GM23338 (cell line): ENCODE data around the gene OMP. TPM values are rescaled to one million over a fixed set of nuclear protein-coding genes. Genes with fewer than 3 reads are reported as not detected.
A peak's percentile ranks its signal among the peaks of the same experiment; 100 is the strongest.

Experiments used
- ATAC-seq: fragments of 200-7000 bp; cut with Tn5 transposase; 3 replicates; pipeline ENCODE4 v1.9.1; 2020
- DNase-seq: peaks from one replicate; pipeline ENCODE4 v3.0.0-alpha.2; 2015; ENCODE audit warnings: low spot score
- H2AFZ ChIP-seq: fragments of 200-600 bp; sonication (generic); 2 replicates; pipeline ENCODE4 v1.8.0; 2016; ENCODE audit warnings: antibody characterized with exemption, mild to moderate bottlenecking, moderate library complexity
- H3F3A ChIP-seq: fragments of 200-600 bp; sonication (generic); replicated peaks from 2 replicates; pipeline ENCODE4 v1.8.0; 2017; ENCODE audit warnings: antibody characterized with exemption, mixed run types, low read depth
- H3K27ac ChIP-seq: fragments of 200-600 bp; sonication (generic); 2 replicates; pipeline ENCODE4 v1.6.1; 2016; ENCODE audit warnings: low read depth
- H3K27me3 ChIP-seq: fragments of 200-600 bp; sonication (generic); 2 replicates; pipeline ENCODE4 v1.8.0; 2016; ENCODE audit warnings: mild to moderate bottlenecking, mixed run types, moderate library complexity; ENCODE audit not compliant: insufficient read depth
- H3K36me3 ChIP-seq: fragments of 200-600 bp; sonication (generic); 2 replicates; pipeline ENCODE4 v1.8.0; 2016; ENCODE audit warnings: mild to moderate bottlenecking; ENCODE audit not compliant: insufficient read depth
- H3K4me1 ChIP-seq: fragments of 200-600 bp; sonication (generic); 2 replicates; pipeline ENCODE4 v1.8.0; 2016; ENCODE audit warnings: mild to moderate bottlenecking, moderate library complexity; ENCODE audit not compliant: insufficient read depth
- H3K4me2 ChIP-seq: fragments of 200-600 bp; sonication (generic); 2 replicates; pipeline ENCODE4 v1.7.1; 2017; ENCODE audit warnings: mixed run types
- H3K4me3 ChIP-seq: fragments of 200-600 bp; sonication (generic); 2 replicates; pipeline ENCODE4 v1.6.1; 2016; ENCODE audit warnings: mixed run types
- H3K79me2 ChIP-seq: fragments of 200-600 bp; sonication (generic); replicated peaks from 2 replicates; pipeline ENCODE4 v1.8.0; 2017; ENCODE audit warnings: mild to moderate bottlenecking; ENCODE audit not compliant: insufficient read depth
- H3K9me2 ChIP-seq: fragments of 200-600 bp; sonication (generic); 2 replicates; pipeline ENCODE4 v1.8.0; 2017; ENCODE audit not compliant: insufficient read depth
- H4K20me1 ChIP-seq: fragments of 200-600 bp; sonication (generic); replicated peaks from 2 replicates; pipeline ENCODE4 v1.8.0; 2017; ENCODE audit warnings: mild to moderate bottlenecking; ENCODE audit not compliant: insufficient read depth
- H3K27ac Mint-ChIP-seq: 2 replicates; pipeline ENCODE4 v1.8.0; 2020; ENCODE audit warnings: inconsistent platforms, mild to moderate bottlenecking, moderate library complexity, mixed read lengths
- H3K27me3 Mint-ChIP-seq: 3 replicates; pipeline ENCODE4 v1.8.0; 2022; ENCODE audit warnings: low read depth, mild to moderate bottlenecking, moderate library complexity, mixed read lengths, inconsistent platforms; ENCODE audit not compliant: insufficient read depth, poor library complexity
- H3K36me3 Mint-ChIP-seq: 3 replicates; pipeline ENCODE4 v1.8.0; 2021; ENCODE audit warnings: low read depth, mild to moderate bottlenecking, inconsistent platforms, moderate library complexity, mixed read lengths
- H3K4me1 Mint-ChIP-seq: 3 replicates; pipeline ENCODE4 v1.8.0; 2020; ENCODE audit warnings: mild to moderate bottlenecking, inconsistent platforms, mixed read lengths
- H3K4me3 Mint-ChIP-seq: 3 replicates; pipeline ENCODE4 v1.8.0; 2021; ENCODE audit warnings: moderate library complexity, mild to moderate bottlenecking, inconsistent platforms, mixed read lengths
- H3K9me3 Mint-ChIP-seq: 3 replicates; pipeline ENCODE4 v1.8.0; 2020; ENCODE audit warnings: moderate library complexity, mild to moderate bottlenecking, inconsistent platforms, mixed read lengths
- CREB1 ChIP-seq: fragments of 250-450 bp; sonication (Bioruptor Pico); IDR thresholded peaks from 2 replicates; pipeline ENCODE4 v1.5.0; 2020; ENCODE audit warnings: low read depth, mild to moderate bottlenecking, moderate library complexity
- EZH2 ChIP-seq: fragments of 200-600 bp; sonication (generic); IDR thresholded peaks from one replicate; pipeline ENCODE4 v1.8.0; 2017; ENCODE audit warnings: antibody characterized with exemption, mild to moderate bottlenecking, low read depth; ENCODE audit not compliant: unreplicated experiment
- EZH2phosphoT487 ChIP-seq: fragments of 200-600 bp; sonication (generic); IDR thresholded peaks from one replicate; pipeline ENCODE4 v1.8.1; 2018; ENCODE audit warnings: antibody characterized with exemption; ENCODE audit not compliant: unreplicated experiment
- JUNB ChIP-seq: IDR thresholded peaks from one replicate; pipeline ENCODE4 v1.6.1; 2016; ENCODE audit warnings: antibody characterized with exemption; ENCODE audit not compliant: unreplicated experiment
- NANOG ChIP-seq: IDR thresholded peaks from 2 replicates; pipeline ENCODE4 v1.6.1; 2016; ENCODE audit warnings: antibody characterized with exemption, borderline replicate concordance
- POLR2AphosphoS5 ChIP-seq: IDR thresholded peaks from 2 replicates; pipeline ENCODE4 v1.6.1; 2016; ENCODE audit warnings: antibody characterized with exemption, low read depth
- STAT1 ChIP-seq: IDR thresholded peaks from one replicate; pipeline ENCODE4 v1.6.1; 2016; ENCODE audit warnings: antibody characterized with exemption; ENCODE audit not compliant: unreplicated experiment
- ZNF114 ChIP-seq: fragments of 250-450 bp; sonication (Bioruptor Pico); IDR thresholded peaks from 2 replicates; pipeline ENCODE4 v1.5.0; 2020; ENCODE audit warnings: mild to moderate bottlenecking, moderate library complexity
- ZNF331 ChIP-seq: fragments of 250-450 bp; sonication (Bioruptor Pico); IDR thresholded peaks from 2 replicates; pipeline ENCODE4 v1.5.0; 2020; ENCODE audit warnings: low read depth, mild to moderate bottlenecking, moderate library complexity
- polyA plus RNA-seq: library from polyadenylated mRNA; unstranded; fragments of >200 nt; fragmentation: Nextera tagmentation; extraction: Ambion mirVana; gene quantifications from 2 replicates; pipeline ENCODE4 v1.2.1, GENCODE V29; 2016
- total RNA-seq: library from RNA; depleted of rRNA; stranded (reverse); fragments of >200 nt; shearing (Covaris generic); gene quantifications from 2 replicates; pipeline ENCODE4 v1.2.3, GENCODE V29; 2014
- TF ChIP-seq, protein P1 (sequence below): fragments of 250-450 bp; sonication (Bioruptor Pico); IDR thresholded peaks from 2 replicates; pipeline ENCODE4 v1.5.0; 2020; ENCODE audit warnings: mild to moderate bottlenecking, moderate library complexity
- TF ChIP-seq, protein P2 (sequence below), 2 experiments: fragments of 200-600 bp in 1 of 2; sonication (generic) in 1 of 2; conservative IDR thresholded peaks; 2 replicates each; pipeline versions ENCODE4 v1.5.1 to v1.6.1; 2016 to 2017; ENCODE audit warnings: antibody characterized with exemption in 2 of 2, low read depth in 2 of 2, mild to moderate bottlenecking in 2 of 2, moderate library complexity in 1 of 2
- TF ChIP-seq, protein P3 (sequence below): IDR thresholded peaks from one replicate; pipeline ENCODE4 v1.6.1; 2018; ENCODE audit warnings: antibody characterized with exemption; ENCODE audit not compliant: unreplicated experiment
- TF ChIP-seq, protein P4 (sequence below): IDR thresholded peaks from 2 replicates; pipeline ENCODE4 v1.6.1; 2016; ENCODE audit warnings: antibody characterized with exemption

The OMP gene
- total and polyA plus RNA-seq, 2 experiments from 2014 or later, result 1.0 TPM; not detected in 1

DNA sequence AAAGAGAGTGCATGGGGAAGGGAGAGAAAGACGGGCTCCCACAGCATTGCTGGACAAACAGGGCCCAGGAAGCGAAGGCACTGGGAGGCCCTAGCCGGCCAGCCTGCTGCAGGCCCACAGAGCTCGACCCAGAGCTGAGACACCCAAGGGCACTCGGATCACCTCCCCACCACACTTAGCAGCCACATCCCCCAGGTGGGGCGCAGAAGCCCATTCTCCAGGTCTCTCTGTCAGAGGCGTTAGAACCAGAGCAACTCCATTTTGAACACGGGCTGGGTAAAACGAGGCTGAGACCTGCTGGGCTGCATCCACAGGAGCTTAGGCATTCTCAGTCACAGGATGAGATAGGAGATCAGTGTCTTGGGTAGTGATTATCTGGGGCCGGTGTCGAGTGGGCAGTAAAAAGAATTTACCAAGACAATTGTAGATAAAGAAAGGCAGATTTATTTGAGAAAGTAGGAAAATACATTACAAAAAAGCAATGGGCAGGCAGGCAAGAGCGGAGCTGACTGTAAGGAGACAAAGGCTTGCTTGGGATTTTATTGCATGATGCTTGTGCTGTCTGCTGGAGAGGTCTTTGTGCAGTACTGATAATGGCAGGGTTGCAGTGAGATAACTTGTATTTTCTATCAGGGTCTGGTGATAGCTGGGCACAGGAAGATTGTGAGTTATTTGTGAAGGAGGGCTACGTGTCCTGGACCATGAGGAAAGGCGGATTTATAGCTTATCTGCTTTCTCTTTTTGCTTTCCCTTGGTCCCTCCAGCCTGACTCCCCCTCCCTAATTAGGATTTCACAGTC lies 49.2 kb upstream of the OMP start:
- H4K20me1 ChIP-seq, result no peaks in the 10 kb centered on the region
- no peak overlapping the region for H3K27ac Mint-ChIP-seq
- H3K36me3 Mint-ChIP-seq, result no peaks in the 10 kb centered on the region; the same call in none of the 3 replicates
- TF ChIP-seq, protein P1, sequence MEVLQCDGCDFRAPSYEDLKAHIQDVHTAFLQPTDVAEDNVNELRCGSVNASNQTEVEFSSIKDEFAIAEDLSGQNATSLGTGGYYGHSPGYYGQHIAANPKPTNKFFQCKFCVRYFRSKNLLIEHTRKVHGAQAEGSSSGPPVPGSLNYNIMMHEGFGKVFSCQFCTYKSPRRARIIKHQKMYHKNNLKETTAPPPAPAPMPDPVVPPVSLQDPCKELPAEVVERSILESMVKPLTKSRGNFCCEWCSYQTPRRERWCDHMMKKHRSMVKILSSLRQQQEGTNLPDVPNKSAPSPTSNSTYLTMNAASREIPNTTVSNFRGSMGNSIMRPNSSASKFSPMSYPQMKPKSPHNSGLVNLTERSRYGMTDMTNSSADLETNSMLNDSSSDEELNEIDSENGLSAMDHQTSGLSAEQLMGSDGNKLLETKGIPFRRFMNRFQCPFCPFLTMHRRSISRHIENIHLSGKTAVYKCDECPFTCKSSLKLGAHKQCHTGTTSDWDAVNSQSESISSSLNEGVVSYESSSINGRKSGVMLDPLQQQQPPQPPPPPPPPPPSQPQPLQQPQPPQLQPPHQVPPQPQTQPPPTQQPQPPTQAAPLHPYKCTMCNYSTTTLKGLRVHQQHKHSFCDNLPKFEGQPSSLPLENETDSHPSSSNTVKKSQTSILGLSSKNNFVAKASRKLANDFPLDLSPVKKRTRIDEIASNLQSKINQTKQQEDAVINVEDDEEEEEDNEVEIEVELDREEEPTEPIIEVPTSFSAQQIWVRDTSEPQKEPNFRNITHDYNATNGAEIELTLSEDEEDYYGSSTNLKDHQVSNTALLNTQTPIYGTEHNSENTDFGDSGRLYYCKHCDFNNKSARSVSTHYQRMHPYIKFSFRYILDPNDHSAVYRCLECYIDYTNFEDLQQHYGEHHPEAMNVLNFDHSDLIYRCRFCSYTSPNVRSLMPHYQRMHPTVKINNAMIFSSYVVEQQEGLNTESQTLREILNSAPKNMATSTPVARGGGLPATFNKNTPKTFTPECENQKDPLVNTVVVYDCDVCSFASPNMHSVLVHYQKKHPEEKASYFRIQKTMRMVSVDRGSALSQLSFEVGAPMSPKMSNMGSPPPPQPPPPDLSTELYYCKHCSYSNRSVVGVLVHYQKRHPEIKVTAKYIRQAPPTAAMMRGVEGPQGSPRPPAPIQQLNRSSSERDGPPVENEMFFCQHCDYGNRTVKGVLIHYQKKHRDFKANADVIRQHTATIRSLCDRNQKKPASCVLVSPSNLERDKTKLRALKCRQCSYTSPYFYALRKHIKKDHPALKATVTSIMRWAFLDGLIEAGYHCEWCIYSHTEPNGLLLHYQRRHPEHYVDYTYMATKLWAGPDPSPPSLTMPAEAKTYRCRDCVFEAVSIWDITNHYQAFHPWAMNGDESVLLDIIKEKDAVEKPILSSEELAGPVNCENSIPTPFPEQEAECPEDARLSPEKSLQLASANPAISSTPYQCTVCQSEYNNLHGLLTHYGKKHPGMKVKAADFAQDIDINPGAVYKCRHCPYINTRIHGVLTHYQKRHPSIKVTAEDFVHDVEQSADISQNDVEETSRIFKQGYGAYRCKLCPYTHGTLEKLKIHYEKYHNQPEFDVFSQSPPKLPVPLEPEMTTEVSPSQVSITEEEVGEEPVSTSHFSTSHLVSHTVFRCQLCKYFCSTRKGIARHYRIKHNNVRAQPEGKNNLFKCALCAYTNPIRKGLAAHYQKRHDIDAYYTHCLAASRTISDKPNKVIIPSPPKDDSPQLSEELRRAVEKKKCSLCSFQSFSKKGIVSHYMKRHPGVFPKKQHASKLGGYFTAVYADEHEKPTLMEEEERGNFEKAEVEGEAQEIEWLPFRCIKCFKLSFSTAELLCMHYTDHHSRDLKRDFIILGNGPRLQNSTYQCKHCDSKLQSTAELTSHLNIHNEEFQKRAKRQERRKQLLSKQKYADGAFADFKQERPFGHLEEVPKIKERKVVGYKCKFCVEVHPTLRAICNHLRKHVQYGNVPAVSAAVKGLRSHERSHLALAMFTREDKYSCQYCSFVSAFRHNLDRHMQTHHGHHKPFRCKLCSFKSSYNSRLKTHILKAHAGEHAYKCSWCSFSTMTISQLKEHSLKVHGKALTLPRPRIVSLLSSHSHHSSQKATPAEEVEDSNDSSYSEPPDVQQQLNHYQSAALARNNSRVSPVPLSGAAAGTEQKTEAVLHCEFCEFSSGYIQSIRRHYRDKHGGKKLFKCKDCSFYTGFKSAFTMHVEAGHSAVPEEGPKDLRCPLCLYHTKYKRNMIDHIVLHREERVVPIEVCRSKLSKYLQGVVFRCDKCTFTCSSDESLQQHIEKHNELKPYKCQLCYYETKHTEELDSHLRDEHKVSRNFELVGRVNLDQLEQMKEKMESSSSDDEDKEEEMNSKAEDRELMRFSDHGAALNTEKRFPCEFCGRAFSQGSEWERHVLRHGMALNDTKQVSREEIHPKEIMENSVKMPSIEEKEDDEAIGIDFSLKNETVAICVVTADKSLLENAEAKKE (CRISPR knock-in tag), result no peak
- TF ChIP-seq NANOG (no peak), POLR2AphosphoS5 (no peak), CREB1 (CRISPR knock-in tag) (no peak), STAT1 (no peak), ZNF331 (CRISPR knock-in tag) (no peak), EZH2 (no peak), EZH2phosphoT487 (no peak), ZNF114 (no peak), JUNB (no peak)
- TF ChIP-seq, protein P2, sequence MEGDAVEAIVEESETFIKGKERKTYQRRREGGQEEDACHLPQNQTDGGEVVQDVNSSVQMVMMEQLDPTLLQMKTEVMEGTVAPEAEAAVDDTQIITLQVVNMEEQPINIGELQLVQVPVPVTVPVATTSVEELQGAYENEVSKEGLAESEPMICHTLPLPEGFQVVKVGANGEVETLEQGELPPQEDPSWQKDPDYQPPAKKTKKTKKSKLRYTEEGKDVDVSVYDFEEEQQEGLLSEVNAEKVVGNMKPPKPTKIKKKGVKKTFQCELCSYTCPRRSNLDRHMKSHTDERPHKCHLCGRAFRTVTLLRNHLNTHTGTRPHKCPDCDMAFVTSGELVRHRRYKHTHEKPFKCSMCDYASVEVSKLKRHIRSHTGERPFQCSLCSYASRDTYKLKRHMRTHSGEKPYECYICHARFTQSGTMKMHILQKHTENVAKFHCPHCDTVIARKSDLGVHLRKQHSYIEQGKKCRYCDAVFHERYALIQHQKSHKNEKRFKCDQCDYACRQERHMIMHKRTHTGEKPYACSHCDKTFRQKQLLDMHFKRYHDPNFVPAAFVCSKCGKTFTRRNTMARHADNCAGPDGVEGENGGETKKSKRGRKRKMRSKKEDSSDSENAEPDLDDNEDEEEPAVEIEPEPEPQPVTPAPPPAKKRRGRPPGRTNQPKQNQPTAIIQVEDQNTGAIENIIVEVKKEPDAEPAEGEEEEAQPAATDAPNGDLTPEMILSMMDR (conservative IDR thresholded peaks at IDR 0.05; ENCODE audit: low read depth in 2 of 2), result no peak
- TF ChIP-seq, protein P3, sequence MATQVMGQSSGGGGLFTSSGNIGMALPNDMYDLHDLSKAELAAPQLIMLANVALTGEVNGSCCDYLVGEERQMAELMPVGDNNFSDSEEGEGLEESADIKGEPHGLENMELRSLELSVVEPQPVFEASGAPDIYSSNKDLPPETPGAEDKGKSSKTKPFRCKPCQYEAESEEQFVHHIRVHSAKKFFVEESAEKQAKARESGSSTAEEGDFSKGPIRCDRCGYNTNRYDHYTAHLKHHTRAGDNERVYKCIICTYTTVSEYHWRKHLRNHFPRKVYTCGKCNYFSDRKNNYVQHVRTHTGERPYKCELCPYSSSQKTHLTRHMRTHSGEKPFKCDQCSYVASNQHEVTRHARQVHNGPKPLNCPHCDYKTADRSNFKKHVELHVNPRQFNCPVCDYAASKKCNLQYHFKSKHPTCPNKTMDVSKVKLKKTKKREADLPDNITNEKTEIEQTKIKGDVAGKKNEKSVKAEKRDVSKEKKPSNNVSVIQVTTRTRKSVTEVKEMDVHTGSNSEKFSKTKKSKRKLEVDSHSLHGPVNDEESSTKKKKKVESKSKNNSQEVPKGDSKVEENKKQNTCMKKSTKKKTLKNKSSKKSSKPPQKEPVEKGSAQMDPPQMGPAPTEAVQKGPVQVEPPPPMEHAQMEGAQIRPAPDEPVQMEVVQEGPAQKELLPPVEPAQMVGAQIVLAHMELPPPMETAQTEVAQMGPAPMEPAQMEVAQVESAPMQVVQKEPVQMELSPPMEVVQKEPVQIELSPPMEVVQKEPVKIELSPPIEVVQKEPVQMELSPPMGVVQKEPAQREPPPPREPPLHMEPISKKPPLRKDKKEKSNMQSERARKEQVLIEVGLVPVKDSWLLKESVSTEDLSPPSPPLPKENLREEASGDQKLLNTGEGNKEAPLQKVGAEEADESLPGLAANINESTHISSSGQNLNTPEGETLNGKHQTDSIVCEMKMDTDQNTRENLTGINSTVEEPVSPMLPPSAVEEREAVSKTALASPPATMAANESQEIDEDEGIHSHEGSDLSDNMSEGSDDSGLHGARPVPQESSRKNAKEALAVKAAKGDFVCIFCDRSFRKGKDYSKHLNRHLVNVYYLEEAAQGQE, result no peak
- TF ChIP-seq, protein P4, sequence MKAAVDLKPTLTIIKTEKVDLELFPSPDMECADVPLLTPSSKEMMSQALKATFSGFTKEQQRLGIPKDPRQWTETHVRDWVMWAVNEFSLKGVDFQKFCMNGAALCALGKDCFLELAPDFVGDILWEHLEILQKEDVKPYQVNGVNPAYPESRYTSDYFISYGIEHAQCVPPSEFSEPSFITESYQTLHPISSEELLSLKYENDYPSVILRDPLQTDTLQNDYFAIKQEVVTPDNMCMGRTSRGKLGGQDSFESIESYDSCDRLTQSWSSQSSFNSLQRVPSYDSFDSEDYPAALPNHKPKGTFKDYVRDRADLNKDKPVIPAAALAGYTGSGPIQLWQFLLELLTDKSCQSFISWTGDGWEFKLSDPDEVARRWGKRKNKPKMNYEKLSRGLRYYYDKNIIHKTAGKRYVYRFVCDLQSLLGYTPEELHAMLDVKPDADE, result no peak
- H2AFZ ChIP-seq, result peak overlapping the region; percentile 47
- no peaks in the 10 kb centered on the region for H3K36me3 ChIP-seq
- no peaks in the 10 kb centered on the region for H3K9me2 ChIP-seq
- H3K4me2 ChIP-seq, result no peak overlapping the region
- no peak for DNase-seq
- ATAC-seq, result no peak
- no peak overlapping the region for H3K27ac ChIP-seq
- peaks cover 3% of the 10 kb centered on the region; the same call in 1 of the 3 replicates for H3K4me1 Mint-ChIP-seq
- 0 out of 2 replicates have a peak, but pooled peaks cover 2% of the 10 kb centered on the region for H3K4me1 ChIP-seq
- H3K79me2 ChIP-seq, result no peaks in the 10 kb centered on the region
- peaks cover 16% of the 10 kb centered on the region for H3K9me3 Mint-ChIP-seq
- H3K4me3 ChIP-seq, result no peak overlapping the region
- no peaks in the 10 kb centered on the region for H3F3A ChIP-seq
- H3K4me3 Mint-ChIP-seq, result no peak overlapping the region
- peaks cover 2% of the 10 kb centered on the region for H3K27me3 Mint-ChIP-seq
- H3K27me3 ChIP-seq, result no peaks in the 10 kb centered on the region
